K562 (cell line): Measurements from ENCODE around the gene MFSD2B.

Experiments
- MAFK ChIP-seq: IDR thresholded peaks from 2 replicates; pipeline ENCODE4 v1.6.1; 2011; ENCODE audit warnings: low read length, improper control_type of control experiment
- MCM3 ChIP-seq: fragments of 450-650 bp; IDR thresholded peaks from 2 replicates; pipeline ENCODE4 v1.6.1; 2016
- NR2F6 ChIP-seq: fragments of 450-650 bp; formaldehyde crosslinking; IDR thresholded peaks from 2 replicates; pipeline ENCODE4 v1.4.0; 2020; ENCODE audit warnings: mild to moderate bottlenecking
- YBX1 ChIP-seq: fragments of 450-650 bp; IDR thresholded peaks from 2 replicates; pipeline ENCODE4 v1.7.1; 2016; ENCODE audit warnings: mild to moderate bottlenecking
- TF ChIP-seq, protein P1 (sequence below): sonication (generic); formaldehyde crosslinking; IDR thresholded peaks from 2 replicates; pipeline ENCODE4 v1.9.0; 2022; ENCODE audit warnings: mild to moderate bottlenecking, missing genetic modification reagents
- TF ChIP-seq, protein P2 (sequence below), 3 experiments: IDR thresholded peaks in 2 of 3; conservative IDR thresholded peaks in 1 of 3; 2 replicates each; pipeline ENCODE4 v1.5.1; 2011 to 2012; ENCODE audit warnings: low read length in 3 of 3, mild to moderate bottlenecking in 3 of 3, control low read depth in 2 of 3, improper control_type of control experiment in 1 of 3, inconsistent platforms in 1 of 3, low read depth in 1 of 3, mixed read lengths in 1 of 3, moderate library complexity in 1 of 3; ENCODE audit not compliant: insufficient read depth in 2 of 3

DNA sequence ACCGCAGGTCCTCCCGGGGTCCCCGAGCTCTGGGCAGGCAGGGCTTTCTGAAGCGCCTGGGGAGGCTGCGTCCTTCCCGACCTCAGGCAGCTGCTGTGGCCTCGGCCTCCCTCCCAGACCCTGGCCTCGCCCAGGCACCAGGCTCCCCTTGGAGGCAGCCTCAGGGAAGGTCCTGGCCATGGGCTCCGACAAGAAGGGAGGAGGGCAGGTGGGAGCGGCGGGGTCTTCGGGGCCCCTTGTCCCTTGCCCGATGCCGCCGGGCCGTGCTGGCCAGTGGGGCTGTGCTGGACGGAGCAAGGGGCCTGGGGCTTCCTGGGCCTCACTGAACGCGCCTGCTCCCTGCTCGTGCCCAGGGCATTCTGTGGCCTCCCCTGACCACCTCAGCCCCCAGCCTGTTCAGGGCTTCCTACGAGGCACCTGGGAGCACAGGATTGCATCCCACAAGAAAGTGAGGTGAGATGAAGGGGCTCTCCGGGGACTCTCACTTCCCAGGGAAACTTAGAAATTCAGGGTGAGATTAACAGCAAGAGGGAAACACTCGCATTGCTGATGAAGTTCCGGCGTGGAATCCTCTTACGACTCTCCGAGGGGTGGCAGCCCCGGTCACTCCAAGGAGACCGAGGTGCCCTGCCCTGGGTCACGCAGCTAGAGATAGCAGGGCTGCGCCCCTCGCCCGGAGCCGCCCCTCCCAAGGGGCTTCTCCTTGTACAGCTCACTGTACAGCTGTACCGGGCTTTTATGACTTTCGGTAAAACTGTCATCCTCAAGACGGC is 778 bp downstream of the MFSD2B start:
- TF ChIP-seq, protein P1, sequence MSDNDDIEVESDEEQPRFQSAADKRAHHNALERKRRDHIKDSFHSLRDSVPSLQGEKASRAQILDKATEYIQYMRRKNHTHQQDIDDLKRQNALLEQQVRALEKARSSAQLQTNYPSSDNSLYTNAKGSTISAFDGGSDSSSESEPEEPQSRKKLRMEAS (CRISPR knock-in tag): no peak
- TF ChIP-seq NR2F6 (CRISPR knock-in tag): no peak; the same call in 1 of the 2 replicates
- TF ChIP-seq MAFK: no peak
- TF ChIP-seq YBX1: no peak
- TF ChIP-seq, protein P2, sequence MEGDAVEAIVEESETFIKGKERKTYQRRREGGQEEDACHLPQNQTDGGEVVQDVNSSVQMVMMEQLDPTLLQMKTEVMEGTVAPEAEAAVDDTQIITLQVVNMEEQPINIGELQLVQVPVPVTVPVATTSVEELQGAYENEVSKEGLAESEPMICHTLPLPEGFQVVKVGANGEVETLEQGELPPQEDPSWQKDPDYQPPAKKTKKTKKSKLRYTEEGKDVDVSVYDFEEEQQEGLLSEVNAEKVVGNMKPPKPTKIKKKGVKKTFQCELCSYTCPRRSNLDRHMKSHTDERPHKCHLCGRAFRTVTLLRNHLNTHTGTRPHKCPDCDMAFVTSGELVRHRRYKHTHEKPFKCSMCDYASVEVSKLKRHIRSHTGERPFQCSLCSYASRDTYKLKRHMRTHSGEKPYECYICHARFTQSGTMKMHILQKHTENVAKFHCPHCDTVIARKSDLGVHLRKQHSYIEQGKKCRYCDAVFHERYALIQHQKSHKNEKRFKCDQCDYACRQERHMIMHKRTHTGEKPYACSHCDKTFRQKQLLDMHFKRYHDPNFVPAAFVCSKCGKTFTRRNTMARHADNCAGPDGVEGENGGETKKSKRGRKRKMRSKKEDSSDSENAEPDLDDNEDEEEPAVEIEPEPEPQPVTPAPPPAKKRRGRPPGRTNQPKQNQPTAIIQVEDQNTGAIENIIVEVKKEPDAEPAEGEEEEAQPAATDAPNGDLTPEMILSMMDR (IDR thresholded peaks at IDR 0.05 in 2 of 3, conservative IDR thresholded peaks at IDR 0.05 in 1 of 3; ENCODE audit: insufficient read depth in 2 of 3, low read depth in 1 of 3, low read length in 3 of 3): no peak
- no peak for TF ChIP-seq MCM3
